Measurements from ENCODE around the gene DSCAM. TPM values are rescaled to one million over a fixed set of nuclear protein-coding genes. Genes with fewer than 3 reads are reported as not detected.
"Not testable (repeated sequence)": the region's sequence is repeated elsewhere in the genome, so short reads cannot be mapped to it uniquely, and the experiment has no call there.

Gene DSCAM
- total RNA-seq, 1 donor from 2014 or later = 0.06 TPM

GRCh38 chr21:40041446-40041845, 805.5 kb downstream of the DSCAM start:
- DNase-seq (ENCODE audit: low read depth) = no peak
- no peak for TF ChIP-seq CTCF (conservative IDR thresholded peaks at IDR 0.05; ENCODE audit: low read depth, low read length)
- no peak overlapping the region for H3K4me3 ChIP-seq (ENCODE audit: low read depth, low read length)

GRCh38 chr21:40033156-40033782, 813.7 kb downstream of the DSCAM start:
- not testable (repeated sequence) for DNase-seq (ENCODE audit: low read depth); H3K4me3 ChIP-seq (ENCODE audit: low read depth, low read length)

- no peak for DNase-seq (ENCODE audit: low read depth)
- TF ChIP-seq CTCF (conservative IDR thresholded peaks at IDR 0.05; ENCODE audit: low read depth, low read length) = no peak
- H3K4me3 ChIP-seq (ENCODE audit: low read depth, low read length) = no peak overlapping the region
Observed at GRCh38 chr21:40029888-40030287, 817.1 kb downstream of the DSCAM start.

GRCh38 chr21:40028393-40028792, 818.6 kb downstream of the DSCAM start:
- not testable (repeated sequence) for H3K4me3 ChIP-seq (ENCODE audit: low read depth, low read length); DNase-seq (ENCODE audit: low read depth)

- DNase-seq (ENCODE audit: low read depth) = no peak
Observed at GRCh38 chr21:40021558-40022351, 825.2 kb downstream of the DSCAM start.

GRCh38 chr21:40020651-40021050, 826.3 kb downstream of the DSCAM start:
- no peak for DNase-seq (ENCODE audit: low read depth)
- no peak overlapping the region for H3K4me3 ChIP-seq (ENCODE audit: low read depth, low read length)
- TF ChIP-seq CTCF (conservative IDR thresholded peaks at IDR 0.05; ENCODE audit: low read depth, low read length) = no peak

More at GRCh38 chr21:40021558-40022351, 825.2 kb downstream of the DSCAM start:
- no peak for TF ChIP-seq CTCF (conservative IDR thresholded peaks at IDR 0.05; ENCODE audit: low read depth, low read length)
- H3K4me3 ChIP-seq (ENCODE audit: low read depth, low read length) = no peak overlapping the region

- no peak overlapping the region for H3K4me3 ChIP-seq (ENCODE audit: low read depth, low read length)
- no peak for DNase-seq (ENCODE audit: low read depth)
- no peak for TF ChIP-seq CTCF (conservative IDR thresholded peaks at IDR 0.05; ENCODE audit: low read depth, low read length)
Observed at GRCh38 chr21:40018871-40019475, 828.0 kb downstream of the DSCAM start.

Data from epithelial cell of proximal tubule (primary cell).